Measurements from ENCODE around the gene C16orf90.
"Not testable (repeated sequence)": the region's sequence is repeated elsewhere in the genome, so short reads cannot be mapped to it uniquely, and the experiment has no call there.

The C16orf90 gene

DNA sequence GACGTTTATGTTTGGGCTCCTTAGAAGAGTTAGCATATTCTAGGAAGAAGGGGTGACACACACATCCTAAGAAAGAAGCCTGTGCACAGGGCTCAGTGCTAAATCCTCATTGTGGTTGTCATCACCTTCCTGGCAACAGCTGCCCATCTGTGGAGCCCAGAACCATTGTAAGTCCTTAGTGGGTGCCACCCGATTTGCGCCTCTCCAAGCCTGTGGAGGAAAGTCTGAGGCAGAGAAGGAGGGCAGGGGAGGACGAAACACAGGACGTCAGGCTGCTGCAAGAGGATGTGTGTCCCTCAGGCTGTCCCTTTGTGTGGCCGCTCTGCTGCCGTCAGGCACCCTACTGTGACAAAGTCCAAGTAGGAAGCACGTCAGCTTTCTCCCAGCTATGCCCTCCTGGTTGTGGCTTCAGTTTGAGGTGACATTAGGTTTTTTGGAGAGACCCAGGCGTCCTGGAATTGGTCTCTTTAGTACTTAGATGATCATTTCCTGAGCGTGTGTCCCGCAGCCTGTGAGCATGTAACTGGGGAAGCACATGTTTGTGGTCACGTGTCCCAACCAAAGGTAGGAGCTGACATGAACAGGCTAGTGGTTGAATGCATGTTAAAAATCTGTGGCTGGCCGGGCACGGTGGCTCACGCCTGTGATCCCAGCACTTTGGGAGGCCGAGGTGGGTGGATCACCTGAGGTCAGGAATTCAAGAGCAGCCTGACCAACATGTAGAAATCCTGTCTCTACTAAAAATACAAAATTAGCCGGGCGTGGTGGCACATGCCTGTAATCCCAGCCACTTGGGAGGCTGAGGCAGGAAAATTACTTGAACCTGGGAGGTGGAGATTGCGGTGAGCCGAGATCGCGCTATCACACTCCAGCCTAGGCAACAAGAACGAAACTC is 16.2 kb upstream of the C16orf90 start:
- no peak for DNase-seq

DNA sequence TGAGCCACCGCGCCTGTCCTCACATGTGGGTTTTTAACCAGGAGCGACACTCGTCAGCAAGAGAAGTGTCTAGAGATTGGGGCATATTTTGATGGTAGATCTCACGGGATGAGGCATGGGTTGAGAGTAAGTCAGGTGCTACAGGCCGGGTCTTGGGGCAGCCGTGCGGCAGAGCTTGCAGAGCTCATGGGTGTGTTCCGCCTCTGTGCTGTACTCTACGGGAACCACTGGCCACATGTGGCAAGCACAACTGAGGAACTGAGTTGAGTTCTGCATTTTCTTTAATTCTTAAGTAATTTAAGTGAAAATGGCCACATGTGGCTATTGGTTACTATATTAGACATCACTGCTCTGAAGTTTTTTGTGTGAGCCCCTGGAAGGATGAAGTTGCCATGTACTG is 15.1 kb upstream of the C16orf90 start:
- no peak for DNase-seq

GRCh38 chr16:3509470-3509928 is 14.2 kb upstream of the C16orf90 start:
- no peak for DNase-seq

- DNase-seq: no peak
Measured at GRCh38 chr16:3508736-3509135, 13.4 kb upstream of the C16orf90 start.

DNA sequence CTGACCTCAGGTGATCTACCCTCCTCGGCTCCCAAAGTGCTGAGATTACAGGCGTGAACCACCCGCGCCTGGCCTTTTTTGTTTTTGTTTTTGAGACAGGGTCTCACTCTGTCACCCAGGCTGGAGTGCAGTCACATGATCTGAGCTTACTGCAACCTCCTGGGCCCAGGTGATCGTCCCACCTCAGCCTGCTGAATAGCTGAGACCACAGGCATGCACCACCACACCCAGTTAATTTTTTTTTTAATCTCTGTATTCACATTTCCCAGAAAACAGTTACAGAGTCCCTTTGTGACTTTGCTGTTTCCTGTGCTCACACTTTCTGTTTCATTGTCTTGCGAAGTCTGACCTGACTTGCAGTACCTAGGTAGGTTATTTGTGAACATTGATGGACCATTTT is 8.2 kb upstream of the C16orf90 start:
- DNase-seq: no peak

DNA sequence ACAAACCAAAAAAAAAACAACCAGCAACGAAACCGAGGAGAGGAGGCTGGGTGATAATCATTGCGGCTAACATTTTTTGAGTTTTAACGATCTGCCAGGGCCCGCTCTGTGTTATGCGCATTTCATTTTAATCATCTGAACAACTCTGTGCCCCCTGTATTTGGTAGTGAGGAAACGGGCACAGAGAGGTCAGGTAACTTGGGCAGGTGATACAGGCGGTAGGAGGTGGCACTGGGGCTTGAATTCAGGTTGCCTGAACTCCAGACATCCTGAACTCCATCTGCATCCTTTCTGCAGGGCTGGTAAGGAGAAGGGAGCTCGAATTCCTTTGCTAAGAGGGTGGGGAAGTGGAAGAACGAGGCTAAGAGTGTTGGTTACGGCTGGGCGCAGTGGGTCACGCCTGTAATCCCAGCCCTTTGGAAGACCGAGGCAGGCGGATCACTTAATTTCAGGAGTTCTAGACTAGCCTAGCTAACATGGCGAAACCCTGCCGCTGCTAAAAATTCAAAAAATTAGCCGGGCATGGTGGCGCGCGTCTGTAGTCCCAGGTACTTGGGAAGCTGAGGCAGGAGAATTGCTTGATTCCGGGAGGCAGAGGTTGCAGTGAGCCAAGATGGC is 6.6 kb upstream of the C16orf90 start:
- DNase-seq: no peak

DNA sequence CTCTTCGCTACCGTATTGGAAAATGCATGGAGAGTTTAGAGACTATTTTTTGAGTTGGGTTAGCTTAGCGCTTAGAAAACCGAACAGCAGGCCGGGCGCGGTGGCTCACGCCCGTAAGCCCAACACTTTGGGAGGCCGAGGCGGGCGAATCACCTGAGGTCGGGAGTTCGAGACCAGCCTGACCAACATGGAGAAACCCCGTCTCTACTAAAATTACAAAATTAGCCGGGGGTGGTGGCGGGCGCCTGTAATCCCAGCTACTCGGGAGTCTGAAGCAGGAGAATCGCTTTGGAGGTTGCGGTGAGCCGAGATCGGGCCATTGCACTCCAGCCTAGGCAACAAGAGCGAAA is 6.1 kb upstream of the C16orf90 start:
- DNase-seq: not testable (repeated sequence)

GRCh38 chr16:3498988-3499387 is 3.7 kb upstream of the C16orf90 start:
- no peak for DNase-seq

- no peak for DNase-seq
Measured at GRCh38 chr16:3497771-3498170, 2.5 kb upstream of the C16orf90 start.

DNA sequence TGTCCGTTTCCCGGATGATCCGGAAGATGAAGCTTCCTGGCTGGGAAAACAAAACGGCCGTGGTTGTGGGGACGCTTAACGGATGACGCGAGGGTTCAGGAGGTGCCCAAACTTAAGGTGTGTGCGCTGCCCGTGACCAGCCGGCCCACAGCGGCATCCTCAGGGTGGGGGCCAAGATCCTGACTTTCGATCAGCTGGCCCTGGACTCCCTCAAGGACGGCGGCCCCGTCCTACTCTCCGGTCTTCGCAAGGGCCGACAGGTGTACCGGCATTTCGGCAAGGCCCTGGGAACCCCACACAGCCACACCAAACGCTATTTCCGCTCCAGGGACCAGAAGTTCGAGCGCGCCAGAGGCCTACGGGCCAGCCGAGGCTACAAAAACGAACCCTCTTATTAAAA is 1.1 kb upstream of the C16orf90 start:
- no peak for DNase-seq

- no peak for DNase-seq
Measured at GRCh38 chr16:3494386-3494973, 809 bp downstream of the C16orf90 start.

DNA sequence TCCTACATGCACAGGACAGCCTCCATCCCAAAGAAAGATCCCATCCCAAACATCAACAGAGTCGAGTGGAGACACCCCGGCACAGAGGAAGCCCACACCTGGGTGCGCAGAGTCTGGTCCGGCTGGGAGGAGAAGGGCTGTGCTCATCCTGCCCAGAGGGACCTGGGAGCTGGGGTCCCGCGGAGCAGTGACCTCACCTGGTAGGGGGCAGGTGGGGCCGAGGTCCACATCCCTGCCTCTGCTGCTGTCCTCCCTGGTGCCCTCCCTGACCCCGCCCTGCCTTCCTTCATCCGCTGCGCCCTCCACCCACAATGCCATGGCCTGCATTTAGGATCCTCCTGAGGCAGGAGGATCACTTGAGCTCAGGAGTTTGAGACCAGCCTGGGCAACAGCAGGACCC is 2.9 kb downstream of the C16orf90 start:
- DNase-seq: no peak

GRCh38 chr16:3490911-3491629 is 4.2 kb downstream of the C16orf90 start:
- no peak for DNase-seq

GRCh38 chr16:3488801-3489200 is 6.5 kb downstream of the C16orf90 start:
- no peak for DNase-seq

- DNase-seq: no peak
Measured at GRCh38 chr16:3487521-3488410, 7.5 kb downstream of the C16orf90 start.

- DNase-seq: no peak
Measured at GRCh38 chr16:3486506-3487215, 8.6 kb downstream of the C16orf90 start.

GRCh38 chr16:3485821-3486505 is 9.3 kb downstream of the C16orf90 start:
- no peak for DNase-seq

DNA sequence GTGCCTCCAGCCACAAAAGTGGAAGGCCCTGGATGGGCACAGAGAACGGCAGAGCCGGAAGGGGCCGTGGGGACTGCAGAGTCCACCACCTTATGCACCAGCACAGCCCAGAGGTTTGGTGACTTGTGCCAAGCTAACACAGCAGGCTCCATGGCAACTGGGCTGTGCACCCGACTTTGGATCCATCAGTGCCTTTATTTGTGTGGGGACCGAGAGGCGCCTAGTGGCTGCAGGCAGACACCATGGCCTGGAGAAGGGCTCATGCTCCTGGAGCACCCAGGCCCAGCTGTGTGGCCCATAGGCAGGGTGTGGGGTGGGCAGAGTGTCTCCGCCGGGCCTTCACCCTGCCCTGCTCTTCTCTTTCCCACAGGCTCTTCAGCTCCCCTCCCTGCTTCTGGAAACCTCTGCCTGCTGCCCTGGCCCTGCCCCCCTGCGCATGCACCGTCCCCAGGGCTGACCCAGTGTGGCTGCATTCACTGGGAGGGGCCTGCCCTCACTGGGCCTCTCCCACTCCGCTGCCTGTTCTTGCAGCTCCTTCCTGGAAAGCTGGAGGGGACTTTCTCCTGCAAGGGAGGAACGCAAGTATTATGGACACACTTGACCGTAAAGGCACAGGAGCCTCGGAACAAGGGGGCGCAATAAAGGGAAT is 10.1 kb downstream of the C16orf90 start:
- DNase-seq: no peak

- DNase-seq: no peak
Measured at GRCh38 chr16:3484318-3485096, 10.8 kb downstream of the C16orf90 start.
